RWPE2 (cell line): Measurements from ENCODE around the gene CRHR1.

ENCODE experiments used
- ATAC-seq: fragments of 200-7000 bp; cut with Tn5 transposase; 3 replicates; pipeline ENCODE4 v1.9.1; 2021; ENCODE audit warnings: low read depth
- DNase-seq: peaks from one replicate; pipeline ENCODE4 v3.0.0-alpha.2; 2020; ENCODE audit warnings: low spot score
- H3K27ac ChIP-seq: fragments of 450-650 bp; 2 replicates; pipeline ENCODE4 v1.5.1; 2017; ENCODE audit warnings: mild to moderate bottlenecking; ENCODE audit not compliant: poor library complexity, severe bottlenecking
- H3K27me3 ChIP-seq: fragments of 250-450 bp; sonication (Bioruptor Pico); 2 replicates; pipeline ENCODE4 v1.5.1; 2021; ENCODE audit warnings: mild to moderate bottlenecking, moderate library complexity; ENCODE audit not compliant: insufficient read depth, poor library complexity, severe bottlenecking
- H3K36me3 ChIP-seq: fragments of 250-450 bp; sonication (Bioruptor Pico); 2 replicates; pipeline ENCODE4 v1.5.1; 2020; ENCODE audit warnings: low read depth, mild to moderate bottlenecking, moderate library complexity
- H3K4me1 ChIP-seq: fragments of 250-450 bp; sonication (Bioruptor Pico); 2 replicates; pipeline ENCODE4 v1.5.1; 2021; ENCODE audit warnings: mild to moderate bottlenecking, moderate library complexity; ENCODE audit not compliant: insufficient read depth, poor library complexity, severe bottlenecking
- H3K4me3 ChIP-seq: fragments of 250-450 bp; sonication (Bioruptor Pico); 2 replicates; pipeline ENCODE4 v1.5.1; 2021; ENCODE audit warnings: mild to moderate bottlenecking, moderate library complexity; ENCODE audit not compliant: severe bottlenecking
- H3K9me3 ChIP-seq: fragments of 250-450 bp; sonication (Bioruptor Pico); 2 replicates; pipeline ENCODE4 v1.5.1; 2021; ENCODE audit warnings: mild to moderate bottlenecking, moderate library complexity; ENCODE audit not compliant: severe bottlenecking
- TF ChIP-seq, protein P1 (sequence below): fragments of 450-650 bp; IDR thresholded peaks from one replicate; pipeline ENCODE4 v1.5.1; 2017; ENCODE audit warnings: mild to moderate bottlenecking, moderate library complexity; ENCODE audit not compliant: poor library complexity, severe bottlenecking

The CRHR1 gene

DNA sequence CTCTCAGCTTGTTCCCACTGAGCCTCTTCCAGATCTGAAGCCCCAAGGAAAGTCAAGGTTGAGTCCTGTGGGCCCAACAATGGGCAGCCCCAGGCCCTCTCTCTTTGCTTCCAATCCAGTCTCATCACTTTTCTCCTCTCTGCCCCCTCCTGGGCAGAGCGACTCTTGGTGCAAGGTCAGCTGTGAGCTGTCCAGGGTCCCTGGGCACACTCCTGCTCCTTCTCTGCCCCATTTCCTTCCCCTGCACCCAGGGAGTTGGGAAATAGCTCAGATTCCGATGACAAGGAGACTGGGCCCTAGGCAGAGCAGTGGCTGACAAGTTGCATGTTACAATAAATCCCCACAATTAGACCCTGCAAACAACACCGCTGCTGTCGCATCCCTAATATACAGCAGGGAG is 16.1 kb upstream of the CRHR1 start:
- H3K4me3 ChIP-seq = no peak overlapping the region
- TF ChIP-seq, protein P1, sequence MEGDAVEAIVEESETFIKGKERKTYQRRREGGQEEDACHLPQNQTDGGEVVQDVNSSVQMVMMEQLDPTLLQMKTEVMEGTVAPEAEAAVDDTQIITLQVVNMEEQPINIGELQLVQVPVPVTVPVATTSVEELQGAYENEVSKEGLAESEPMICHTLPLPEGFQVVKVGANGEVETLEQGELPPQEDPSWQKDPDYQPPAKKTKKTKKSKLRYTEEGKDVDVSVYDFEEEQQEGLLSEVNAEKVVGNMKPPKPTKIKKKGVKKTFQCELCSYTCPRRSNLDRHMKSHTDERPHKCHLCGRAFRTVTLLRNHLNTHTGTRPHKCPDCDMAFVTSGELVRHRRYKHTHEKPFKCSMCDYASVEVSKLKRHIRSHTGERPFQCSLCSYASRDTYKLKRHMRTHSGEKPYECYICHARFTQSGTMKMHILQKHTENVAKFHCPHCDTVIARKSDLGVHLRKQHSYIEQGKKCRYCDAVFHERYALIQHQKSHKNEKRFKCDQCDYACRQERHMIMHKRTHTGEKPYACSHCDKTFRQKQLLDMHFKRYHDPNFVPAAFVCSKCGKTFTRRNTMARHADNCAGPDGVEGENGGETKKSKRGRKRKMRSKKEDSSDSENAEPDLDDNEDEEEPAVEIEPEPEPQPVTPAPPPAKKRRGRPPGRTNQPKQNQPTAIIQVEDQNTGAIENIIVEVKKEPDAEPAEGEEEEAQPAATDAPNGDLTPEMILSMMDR = no peak
- ATAC-seq (peak; percentile 58), DNase-seq (no peak)
- no peaks in the 10 kb centered on the region for H3K4me1 ChIP-seq
- H3K9me3 ChIP-seq = no peaks in the 10 kb centered on the region
- H3K27ac ChIP-seq = no peak overlapping the region
- peaks cover 27% of the 10 kb centered on the region for H3K27me3 ChIP-seq
- H3K36me3 ChIP-seq = no peaks in the 10 kb centered on the region

DNA sequence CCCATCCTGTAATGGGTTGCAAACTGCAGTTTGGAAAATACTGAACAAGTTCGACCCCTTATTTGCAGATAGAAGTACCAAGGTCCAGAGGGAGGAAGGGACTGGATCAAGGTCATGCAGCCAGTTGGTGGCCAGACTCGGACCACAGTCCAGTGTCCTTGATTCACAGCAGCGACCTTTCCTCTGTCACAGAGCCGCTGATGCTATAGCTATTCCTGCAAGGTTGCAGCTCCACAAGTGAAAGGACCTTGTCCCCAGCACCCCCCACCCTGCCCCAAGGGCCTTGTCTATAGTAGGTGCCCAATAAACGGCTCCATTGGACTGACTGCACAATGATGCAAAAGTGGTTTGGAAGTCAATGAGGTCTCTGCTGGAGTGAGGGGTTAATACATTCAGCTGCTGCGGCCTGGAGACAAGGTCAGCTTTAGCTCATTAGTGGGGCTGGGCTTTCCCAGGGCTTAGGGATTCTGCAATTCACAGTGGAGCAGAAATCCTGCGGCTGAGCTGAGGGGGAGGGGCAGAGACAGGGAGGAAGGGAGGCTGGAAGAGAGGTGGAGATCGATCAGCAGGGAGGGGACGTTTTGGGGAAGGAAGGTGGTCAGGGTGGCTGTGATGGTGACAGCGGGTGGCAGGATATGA is 13.4 kb upstream of the CRHR1 start:
- H3K9me3 ChIP-seq = no peaks in the 10 kb centered on the region
- TF ChIP-seq, protein P1 = no peak
- DNase-seq (no peak), ATAC-seq (no peak)
- H3K36me3 ChIP-seq = no peaks in the 10 kb centered on the region
- no peak overlapping the region for H3K4me3 ChIP-seq
- no peaks in the 10 kb centered on the region for H3K4me1 ChIP-seq
- H3K27ac ChIP-seq = no peak overlapping the region
- peaks cover 29% of the 10 kb centered on the region for H3K27me3 ChIP-seq

GRCh38 chr17:45771271-45771959 is 12.7 kb upstream of the CRHR1 start:
- Histone ChIP-seq H3K4me1 (no peaks in the 10 kb centered on the region), H3K27me3 (peaks cover 28% of the 10 kb centered on the region), H3K27ac (no peak overlapping the region), H3K36me3 (no peaks in the 10 kb centered on the region), H3K4me3 (no peak overlapping the region), H3K9me3 (no peaks in the 10 kb centered on the region)
- DNase-seq (no peak), ATAC-seq (no peak)
- TF ChIP-seq, protein P1 = no peak

GRCh38 chr17:45775148-45775547 is 9.0 kb upstream of the CRHR1 start:
- H3K36me3 ChIP-seq = no peaks in the 10 kb centered on the region
- H3K9me3 ChIP-seq = no peaks in the 10 kb centered on the region
- TF ChIP-seq, protein P1 = no peak
- no peak for DNase-seq
- H3K27me3 ChIP-seq = peaks cover 5% of the 10 kb centered on the region
- H3K4me3 ChIP-seq = no peak overlapping the region
- peak; percentile 58 for ATAC-seq
- H3K27ac ChIP-seq = no peak overlapping the region
- no peaks in the 10 kb centered on the region for H3K4me1 ChIP-seq

- Histone ChIP-seq H3K9me3 (no peaks in the 10 kb centered on the region), H3K27me3 (peaks cover 10% of the 10 kb centered on the region), H3K27ac (no peak overlapping the region), H3K36me3 (no peaks in the 10 kb centered on the region), H3K4me3 (no peak overlapping the region), H3K4me1 (no peaks in the 10 kb centered on the region)
- no peak for DNase-seq
- TF ChIP-seq, protein P1 = no peak
- ATAC-seq = peak; percentile 84
These were observed 8.5 kb upstream of the CRHR1 start for GRCh38 chr17:45775576-45776011.
